ENCODE measurements around the gene ASTN2.

GRCh38 chr9:116661037-116661954, 753.6 kb downstream of the ASTN2 start:
- peak; percentile 25 to 77 (median 64) for TF ChIP-seq CTCF (IDR thresholded peaks at IDR 0.05 in 8 of 11, conservative IDR thresholded peaks at IDR 0.05 in 3 of 11)
- TF ChIP-seq POLR2A (IDR thresholded peaks at IDR 0.05): no peak

Data from spleen (tissue), 7 donors.